IMR-90 (cell line): Measurements from ENCODE around the gene DPP10. TPM values are rescaled to one million over a fixed set of nuclear protein-coding genes. Genes with fewer than 3 reads are reported as not detected.

ENCODE experiments used
- ATAC-seq: fragments of 200-7000 bp; cut with Tn5 transposase; 2 replicates; pipeline ENCODE4 v1.9.1; 2020; ENCODE audit warnings: low read depth, mild to moderate bottlenecking, moderate library complexity
- BruUV-seq: library from RNA; stranded (reverse); fragments of 400-500 nt; replicated peaks from 2 replicates; lab custom pipeline; 2021; lab: Mats Ljungman, UMichigan
- CTCF ChIA-PET: fragments of 300-600 bp; formaldehyde crosslinking; extraction: SDS; loops from one replicate; lab custom pipeline; 2021; ENCODE audit warnings: antibody characterized with exemption; lab: Yijun Ruan, JAX
- POLR2A ChIA-PET: fragments of 300-600 bp; sonication (Branson Sonifier 250); formaldehyde crosslinking; loops from one replicate; lab custom pipeline; 2022; ENCODE audit warnings: antibody characterized with exemption; ENCODE audit not compliant: unreplicated experiment; lab: Charles Lee
- DNase-seq: peaks from one replicate; pipeline ENCODE4 v3.0.0; 2013
- H2AFZ ChIP-seq: replicated peaks from 2 replicates; pipeline ENCODE3; 2013; ENCODE audit warnings: low read length, mild to moderate bottlenecking; ENCODE audit not compliant: poor library complexity
- H2AK5ac ChIP-seq: 2 replicates; pipeline ENCODE4 v1.6.1; 2013; ENCODE audit warnings: low read depth, low read length, inconsistent platforms
- H2AK9ac ChIP-seq: replicated peaks from 2 replicates; pipeline ENCODE3; 2013; ENCODE audit warnings: mild to moderate bottlenecking, low read depth, low read length, moderate library complexity; ENCODE audit not compliant: poor library complexity
- H2BK120ac ChIP-seq: 2 replicates; pipeline ENCODE4 v1.6.1; 2013; ENCODE audit warnings: low read depth, low read length, inconsistent platforms
- H2BK15ac ChIP-seq: 3 replicates; pipeline ENCODE4 v1.6.1; 2013; ENCODE audit warnings: low read depth, low read length, inconsistent platforms
- H2BK20ac ChIP-seq: 2 replicates; pipeline ENCODE4 v1.6.1; 2013; ENCODE audit warnings: low read depth, mild to moderate bottlenecking, inconsistent platforms, low read length, moderate library complexity
- H2BK5ac ChIP-seq: 2 replicates; pipeline ENCODE4 v1.6.1; 2013; ENCODE audit warnings: mild to moderate bottlenecking, low read depth, low read length, inconsistent platforms; ENCODE audit not compliant: poor library complexity, severe bottlenecking
- H3K14ac ChIP-seq: replicated peaks from 2 replicates; pipeline ENCODE4 v1.6.1; 2013; ENCODE audit warnings: low read depth, low read length, inconsistent platforms
- H3K18ac ChIP-seq: 2 replicates; pipeline ENCODE4 v1.6.1; 2013; ENCODE audit warnings: low read depth, low read length, control low read depth
- H3K23ac ChIP-seq: 2 replicates; pipeline ENCODE4 v1.6.1; 2013; ENCODE audit warnings: low read depth, low read length, inconsistent platforms
- H3K27ac ChIP-seq: 2 replicates; pipeline ENCODE4 v1.5.1; 2013; ENCODE audit warnings: mild to moderate bottlenecking, control low read depth, low read length; ENCODE audit not compliant: insufficient read depth
- H3K27me3 ChIP-seq: 2 replicates; pipeline ENCODE4 v1.6.1; 2013; ENCODE audit warnings: low read length; ENCODE audit not compliant: control insufficient read depth, insufficient read depth
- H3K36me3 ChIP-seq: 2 replicates; pipeline ENCODE4 v1.6.1; 2013; ENCODE audit warnings: low read length, mixed read lengths; ENCODE audit not compliant: control insufficient read depth, insufficient read depth
- H3K4ac ChIP-seq: 2 replicates; pipeline ENCODE4 v1.6.1; 2013; ENCODE audit warnings: low read depth, low read length, inconsistent platforms
- H3K4me1 ChIP-seq: 2 replicates; pipeline ENCODE4 v1.6.1; 2013; ENCODE audit warnings: low read length, mixed read lengths; ENCODE audit not compliant: control insufficient read depth, insufficient read depth
- H3K4me2 ChIP-seq: 2 replicates; pipeline ENCODE4 v1.6.1; 2013; ENCODE audit warnings: low read depth, mild to moderate bottlenecking, control low read depth, low read length, moderate library complexity
- H3K4me3 ChIP-seq: 2 replicates; pipeline ENCODE4 v1.5.1; 2013; ENCODE audit warnings: low read depth, mild to moderate bottlenecking, control low read depth, low read length, moderate library complexity; ENCODE audit not compliant: insufficient read depth
- H3K56ac ChIP-seq: 2 replicates; pipeline ENCODE4 v1.6.1; 2013; ENCODE audit warnings: low read length, inconsistent platforms; ENCODE audit not compliant: insufficient read depth; ENCODE audit errors: extremely low read depth
- H3K79me1 ChIP-seq, 2 experiments: 2 replicates each; pipeline ENCODE4 v1.6.1; 2013; ENCODE audit warnings: low read length in 2 of 2, inconsistent platforms in 1 of 2, low read depth in 1 of 2
- H3K9ac ChIP-seq: 2 replicates; pipeline ENCODE4 v1.6.1; 2013; ENCODE audit warnings: low read depth, low read length, control low read depth
- H3K9me1 ChIP-seq: 2 replicates; pipeline ENCODE4 v1.6.1; 2013; ENCODE audit warnings: low read length, inconsistent platforms; ENCODE audit not compliant: insufficient read depth
- H3K9me3 ChIP-seq: 2 replicates; pipeline ENCODE4 v1.6.1; 2013; ENCODE audit warnings: low read length; ENCODE audit not compliant: control insufficient read depth, insufficient read depth
- H4K20me1 ChIP-seq: 2 replicates; pipeline ENCODE4 v1.6.1; 2013; ENCODE audit warnings: low read length, inconsistent platforms; ENCODE audit not compliant: insufficient read depth
- H4K5ac ChIP-seq: 2 replicates; pipeline ENCODE4 v1.6.1; 2013; ENCODE audit warnings: mild to moderate bottlenecking, low read depth, low read length, control low read depth
- H4K8ac ChIP-seq, 2 experiments: 2 replicates each; pipeline ENCODE4 v1.6.1; 2013; ENCODE audit warnings: low read depth in 2 of 2, low read length in 2 of 2, control low read depth in 1 of 2, inconsistent platforms in 1 of 2
- H4K91ac ChIP-seq: 2 replicates; pipeline ENCODE4 v1.6.1; 2013; ENCODE audit warnings: low read depth, low read length, inconsistent platforms; ENCODE audit not compliant: insufficient read depth
- BHLHE40 ChIP-seq: fragments of 150-350 bp; IDR thresholded peaks from 2 replicates; pipeline ENCODE4 v1.6.1; 2016; ENCODE audit warnings: mild to moderate bottlenecking, low read depth, low read length
- CEBPB ChIP-seq: IDR thresholded peaks from 2 replicates; pipeline ENCODE4 v1.6.1; 2012; ENCODE audit warnings: low read depth, low read length, improper control_type of control experiment
- FOS ChIP-seq: fragments of 150-350 bp; IDR thresholded peaks from 2 replicates; pipeline ENCODE4 v1.6.1; 2016; ENCODE audit warnings: low read depth, low read length
- NFE2L2 ChIP-seq: fragments of 150-350 bp; IDR thresholded peaks from 2 replicates; pipeline ENCODE4 v1.6.1; 2016; ENCODE audit warnings: low read depth, mild to moderate bottlenecking, low read length
- POLR2A ChIP-seq: IDR thresholded peaks from 2 replicates; pipeline ENCODE4 v1.6.1; 2012; ENCODE audit warnings: mild to moderate bottlenecking, low read depth, low read length
- RAD21 ChIP-seq: IDR thresholded peaks from 2 replicates; pipeline ENCODE4 v1.6.1; 2012; ENCODE audit warnings: low read length, improper control_type of control experiment
- RCOR1 ChIP-seq: IDR thresholded peaks from 2 replicates; pipeline ENCODE4 v1.6.1; 2012; ENCODE audit warnings: mild to moderate bottlenecking, low read length, improper control_type of control experiment; ENCODE audit not compliant: insufficient replicate concordance
- RFX5 ChIP-seq: IDR thresholded peaks from 2 replicates; pipeline ENCODE4 v1.8.0; 2012; ENCODE audit warnings: low read depth, mild to moderate bottlenecking, low read length, moderate library complexity
- SMC3 ChIP-seq: fragments of 150-350 bp; IDR thresholded peaks from 2 replicates; pipeline ENCODE4 v1.6.1; 2016; ENCODE audit warnings: low read depth, mild to moderate bottlenecking, antibody characterized with exemption, low read length, moderate library complexity
- USF2 ChIP-seq: fragments of 150-350 bp; IDR thresholded peaks from 2 replicates; pipeline ENCODE4 v1.6.1; 2017; ENCODE audit warnings: mild to moderate bottlenecking, antibody characterized with exemption, low read length, low read depth
- WGBS, 2 experiments: methylation state at CpG; one replicate each; pipeline versions ENCODE4 v1.1.5 to v1.1.7; 2013; ENCODE audit warnings: missing lambda C conversion rate in 2 of 2; ENCODE audit not compliant: insufficient read length in 1 of 2; ENCODE audit errors: extremely low coverage in 2 of 2; 5-methylcytosine and 5-hydroxymethylcytosine counted together
- dilution Hi-C: fragments of 300-500 bp; cut with HindIII; formaldehyde crosslinking; loops from one replicate; pipeline ENCODE4 v1.14.3; 2018; ENCODE audit warnings: low sequenced_read_pairs; ENCODE audit not compliant: unreplicated experiment
- in situ Hi-C: fragments of 300-500 bp; cut with MboI; formaldehyde crosslinking; loops from 3 replicates; pipeline ENCODE4 v1.14.3; 2019; ENCODE audit warnings: low sequenced_read_pairs, inconsistent platforms, mixed read lengths
- intact Hi-C: fragments of 100-400 bp; cut with micrococcal nuclease; formaldehyde crosslinking; loops from 2 replicates; pipeline ENCODE4 v1.10.0; 2022
- polyA plus RNA-seq, 3 experiments: library from polyadenylated mRNA; depleted of rRNA; stranded (reverse); fragments of >200 nt; gene quantifications; 2 replicates each; pipeline ENCODE4 v1.2.3, GENCODE V29; 2012; ENCODE audit warnings: low replicate concordance in 1 of 3
- total RNA-seq: library from RNA; depleted of rRNA; stranded (reverse); fragments of >200 nt; gene quantifications from 2 replicates; pipeline ENCODE4 v1.2.3, GENCODE V29; 2012
- TF ChIP-seq, protein P1 (sequence below): fragments of 150-350 bp; IDR thresholded peaks from 2 replicates; pipeline ENCODE4 v1.6.1; 2016; ENCODE audit warnings: low read depth, mild to moderate bottlenecking, low read length, moderate library complexity, borderline replicate concordance

DPP10 gene
- total and polyA plus RNA-seq, 2 of the 4 experiments (the other 2 are of a cell fraction) = not detected

DNA sequence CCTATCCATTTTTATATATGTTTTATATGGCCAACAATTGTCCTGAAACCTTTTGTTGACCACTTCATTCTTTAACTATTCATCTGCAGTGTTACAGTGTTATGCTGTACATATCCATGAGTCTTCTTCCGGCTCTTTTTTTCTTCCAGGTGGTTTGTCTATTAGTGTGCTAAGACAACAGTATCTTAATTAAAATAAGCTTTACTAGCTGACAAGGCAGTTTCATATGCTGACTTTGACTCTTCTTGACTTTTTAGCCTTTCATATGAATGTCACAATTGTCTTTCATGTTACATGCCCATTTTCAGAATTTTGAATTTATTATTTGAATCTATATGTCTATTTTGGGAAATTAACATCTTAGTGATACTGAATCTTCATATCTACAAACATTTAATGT is 1249.0 kb downstream of the DPP10 start:
- Histone ChIP-seq H3K27me3 (no peaks in the 10 kb centered on the region), H3K14ac (no peak overlapping the region), H4K20me1 (no peaks in the 10 kb centered on the region), H4K5ac (no peak overlapping the region), H2AK9ac (no peak overlapping the region), H3K79me1 (no peaks in the 10 kb centered on the region), H3K9me3 (peaks cover 7% of the 10 kb centered on the region), H3K4me2 (no peak overlapping the region), H2BK20ac (no peak overlapping the region), H3K4ac (no peak overlapping the region), H3K4me1 (no peaks in the 10 kb centered on the region), H2AK5ac (no peak overlapping the region), H3K9ac (no peak overlapping the region), H3K9me1 (no peaks in the 10 kb centered on the region), H2BK5ac (no peak overlapping the region), H4K91ac (no peak overlapping the region), H3K18ac (no peak overlapping the region), H2BK120ac (no peak overlapping the region), H3K56ac (no peak overlapping the region), H3K36me3 (no peaks in the 10 kb centered on the region), H3K23ac (no peak overlapping the region), H2AFZ (no peak overlapping the region), H3K4me3 (no peak overlapping the region), H2BK15ac (no peak overlapping the region), H4K8ac (no peak overlapping the region), H3K27ac (no peak overlapping the region)
- ChIA-PET CTCF (no interaction called here), POLR2A (no interaction called here)
- no TSS peak for BruUV-seq
- DNase-seq (no peak), ATAC-seq (no peak)
- no CpG with 5 or more reads among the region's 1 CpG for WGBS, 2 experiments
- intact Hi-C loops (no loop called here), in situ Hi-C loops (no loop called here), dilution Hi-C loops (no loop called here)
- TF ChIP-seq, protein P1, sequence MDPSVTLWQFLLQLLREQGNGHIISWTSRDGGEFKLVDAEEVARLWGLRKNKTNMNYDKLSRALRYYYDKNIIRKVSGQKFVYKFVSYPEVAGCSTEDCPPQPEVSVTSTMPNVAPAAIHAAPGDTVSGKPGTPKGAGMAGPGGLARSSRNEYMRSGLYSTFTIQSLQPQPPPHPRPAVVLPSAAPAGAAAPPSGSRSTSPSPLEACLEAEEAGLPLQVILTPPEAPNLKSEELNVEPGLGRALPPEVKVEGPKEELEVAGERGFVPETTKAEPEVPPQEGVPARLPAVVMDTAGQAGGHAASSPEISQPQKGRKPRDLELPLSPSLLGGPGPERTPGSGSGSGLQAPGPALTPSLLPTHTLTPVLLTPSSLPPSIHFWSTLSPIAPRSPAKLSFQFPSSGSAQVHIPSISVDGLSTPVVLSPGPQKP = no peak
- TF ChIP-seq USF2 (no peak), RCOR1 (no peak), NFE2L2 (no peak), SMC3 (no peak), RAD21 (no peak), RFX5 (no peak), FOS (no peak), BHLHE40 (no peak), CEBPB (no peak), POLR2A (no peak)
